Measurements from ENCODE around the gene MAFF.

The MAFF gene

DNA sequence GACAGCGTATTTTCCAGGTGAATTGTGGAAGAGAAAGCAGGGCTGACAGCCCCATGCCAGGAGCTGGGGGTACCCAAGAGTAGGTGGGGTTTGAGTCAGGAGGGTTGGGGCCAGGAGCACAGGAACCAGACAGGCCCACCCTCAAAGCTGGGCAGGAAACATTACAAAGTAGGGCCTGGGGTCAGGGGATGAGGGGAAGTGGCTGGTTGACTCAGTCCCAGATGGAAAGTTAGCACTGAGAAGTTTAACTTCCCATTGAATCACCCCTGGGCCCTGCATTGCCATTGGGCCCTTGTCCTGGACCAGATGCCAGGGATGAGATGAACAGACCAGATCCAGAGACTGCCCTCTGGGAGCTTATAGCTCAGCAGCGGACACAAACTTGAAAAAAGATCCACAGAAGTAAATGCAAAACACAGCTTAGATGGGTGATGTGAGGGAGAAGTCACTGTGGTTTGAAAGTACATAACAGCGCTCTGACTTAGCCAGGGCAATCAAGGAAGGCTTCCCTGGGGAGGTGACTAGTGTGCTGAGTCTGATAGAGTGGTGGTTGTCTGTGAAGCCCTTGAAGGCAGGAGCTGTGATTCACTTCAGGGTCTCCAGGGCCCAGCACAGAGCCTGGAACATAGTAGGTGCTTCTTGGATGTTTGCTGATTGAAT is 2.2 kb downstream of the MAFF start:
- DNase-seq (ENCODE audit: low spot score): no peak

DNA sequence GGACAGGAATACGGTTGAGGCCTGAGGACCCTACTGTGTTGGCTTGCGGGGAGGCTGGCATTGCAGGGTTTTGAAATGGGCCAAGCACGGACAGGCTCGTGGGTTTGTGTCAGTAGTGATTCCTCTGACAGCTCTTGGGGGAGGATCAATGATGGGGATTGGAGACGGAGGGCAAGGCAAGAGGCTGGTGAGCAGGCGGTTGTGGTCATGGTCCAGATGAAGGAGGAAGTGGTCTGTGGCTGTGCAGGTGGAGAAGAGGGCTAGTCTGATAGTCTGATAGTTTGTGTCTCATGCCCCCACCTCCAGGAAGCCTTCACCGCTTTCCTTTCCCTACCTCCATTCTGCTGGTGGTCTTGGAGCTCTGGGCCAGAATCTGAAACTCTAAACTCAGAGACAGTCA is 3.0 kb downstream of the MAFF start:
- DNase-seq (ENCODE audit: low spot score): no peak

DNA sequence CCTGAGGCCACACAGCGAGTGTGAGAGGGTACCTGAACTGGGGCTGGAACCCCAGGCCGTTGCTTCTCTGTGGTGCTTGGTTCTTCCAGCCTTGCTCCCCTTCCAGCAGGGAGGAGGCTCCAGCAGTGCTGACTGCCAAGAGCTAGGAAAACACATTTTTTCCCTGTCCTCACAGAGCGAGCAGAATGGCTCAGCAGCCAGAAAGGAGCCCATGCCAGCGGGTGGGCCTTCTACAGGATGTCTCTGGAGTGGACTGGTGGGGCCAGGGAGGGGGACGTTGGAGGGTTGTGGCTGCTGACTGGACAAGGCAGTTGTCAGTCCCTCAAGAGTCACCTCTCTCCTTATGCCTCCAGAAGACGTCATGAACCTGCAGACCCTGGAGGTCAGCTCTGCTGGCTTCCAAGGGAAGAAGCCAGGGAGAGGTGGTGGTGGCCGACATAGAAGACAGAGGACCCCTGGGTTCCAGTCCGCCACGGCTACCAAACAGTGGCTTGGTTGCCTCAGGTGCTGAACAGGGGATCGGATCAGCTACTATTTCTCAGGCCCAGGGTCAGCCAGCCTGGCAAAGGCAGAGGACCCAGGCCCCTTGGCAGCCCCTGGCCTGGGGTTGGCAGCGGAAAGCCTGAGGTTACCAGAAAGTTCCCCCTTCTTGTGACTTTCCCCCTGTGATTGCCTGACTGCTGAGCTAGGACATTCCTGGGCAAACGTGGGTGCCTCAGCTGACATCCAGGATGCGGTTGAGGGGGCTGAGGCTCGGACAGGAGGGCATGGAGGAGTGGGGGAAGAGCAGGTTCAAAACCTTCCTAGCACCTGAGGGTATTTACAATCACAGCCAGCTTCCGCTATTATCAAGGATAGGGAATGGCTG is 3.7 kb downstream of the MAFF start:
- no peak for DNase-seq (ENCODE audit: low spot score)

DNA sequence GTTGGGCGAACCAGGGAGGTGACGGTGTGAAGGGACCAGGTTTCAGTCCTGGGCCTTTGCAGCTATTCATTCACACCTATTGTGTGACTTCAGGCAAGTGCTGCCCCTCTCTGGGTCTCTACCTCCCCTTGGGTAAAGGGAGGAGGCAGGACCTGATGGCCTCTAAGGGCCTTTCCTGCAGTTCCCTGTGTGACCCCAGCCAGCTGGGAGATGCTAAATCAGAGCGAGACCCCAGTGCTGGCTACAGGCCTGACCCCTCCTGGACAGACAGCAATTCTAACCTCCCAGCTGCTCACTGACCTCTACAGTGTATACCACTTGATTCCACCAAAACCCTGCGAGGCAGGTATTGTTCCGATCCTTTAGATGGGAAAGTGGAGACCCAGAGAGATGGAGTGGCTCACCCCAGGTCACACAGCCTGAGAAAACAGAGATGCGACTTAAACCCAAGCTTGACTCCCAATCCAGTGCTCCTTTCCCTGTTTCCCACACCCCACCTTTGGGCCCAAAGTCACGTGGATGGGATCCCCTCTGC is 6.2 kb downstream of the MAFF start:
- no peak for DNase-seq (ENCODE audit: low spot score)

DNA sequence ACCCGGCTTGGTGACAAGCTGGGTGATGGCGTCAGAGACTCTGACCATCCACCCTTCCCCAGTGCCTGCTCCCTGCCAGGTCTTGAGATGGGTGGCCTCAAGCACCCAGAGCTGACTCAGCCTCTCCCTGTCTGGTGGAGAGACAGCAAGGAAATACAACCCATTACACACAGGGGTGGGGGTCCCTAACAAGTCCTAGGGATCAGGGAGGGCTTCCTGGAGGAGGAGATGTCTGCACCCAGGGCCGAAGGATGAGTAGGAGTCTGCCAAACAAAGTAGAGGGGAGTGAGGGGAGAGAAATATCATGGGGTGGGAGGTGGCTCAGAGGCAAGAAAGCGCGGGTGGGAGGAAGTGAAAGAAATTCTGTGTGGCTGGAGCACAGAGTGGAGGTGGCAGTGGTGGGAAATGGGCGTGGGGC is 6.8 kb downstream of the MAFF start:
- DNase-seq (ENCODE audit: low spot score): no peak

DNA sequence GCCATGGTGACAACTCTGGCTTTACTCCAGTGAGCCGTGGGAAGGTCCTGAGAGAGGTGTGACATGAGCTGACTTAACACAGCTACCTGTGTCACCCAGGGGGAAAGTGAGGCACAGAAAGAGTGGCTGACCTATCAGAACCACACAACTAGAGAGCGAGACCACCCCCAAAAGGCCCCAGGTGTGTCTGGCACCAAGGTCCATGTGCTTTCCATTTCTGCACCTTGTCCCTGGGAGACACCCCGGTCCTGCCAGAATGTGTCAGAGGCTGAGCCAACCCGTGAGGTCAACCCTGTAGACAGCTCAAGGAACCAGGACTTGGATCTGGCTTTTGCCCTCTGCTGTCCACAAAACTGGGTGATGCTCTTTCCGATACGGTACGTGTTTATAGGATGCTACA is 9.8 kb downstream of the MAFF start:
- no peak for DNase-seq (ENCODE audit: low spot score)

DNA sequence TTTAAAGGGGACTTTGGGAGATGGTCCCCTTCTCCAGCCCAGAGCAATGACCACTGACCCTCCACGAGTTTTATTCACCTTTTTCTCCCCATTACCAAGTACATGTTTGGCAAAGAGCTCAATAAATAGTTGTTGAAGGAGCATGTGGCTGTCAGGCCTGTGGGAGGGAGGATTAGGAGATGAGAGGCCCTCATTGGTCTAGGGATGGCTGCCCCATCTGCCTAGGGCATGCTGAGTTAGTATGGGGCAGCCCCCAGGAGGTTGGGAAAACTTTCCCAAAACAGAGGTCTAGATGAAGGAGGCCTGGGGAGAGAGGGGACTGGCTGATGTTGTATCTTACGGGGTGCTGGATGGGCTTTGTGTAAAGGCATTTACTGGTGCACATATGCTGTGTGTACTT is 10.6 kb downstream of the MAFF start:
- no peak for DNase-seq (ENCODE audit: low spot score)

DNA sequence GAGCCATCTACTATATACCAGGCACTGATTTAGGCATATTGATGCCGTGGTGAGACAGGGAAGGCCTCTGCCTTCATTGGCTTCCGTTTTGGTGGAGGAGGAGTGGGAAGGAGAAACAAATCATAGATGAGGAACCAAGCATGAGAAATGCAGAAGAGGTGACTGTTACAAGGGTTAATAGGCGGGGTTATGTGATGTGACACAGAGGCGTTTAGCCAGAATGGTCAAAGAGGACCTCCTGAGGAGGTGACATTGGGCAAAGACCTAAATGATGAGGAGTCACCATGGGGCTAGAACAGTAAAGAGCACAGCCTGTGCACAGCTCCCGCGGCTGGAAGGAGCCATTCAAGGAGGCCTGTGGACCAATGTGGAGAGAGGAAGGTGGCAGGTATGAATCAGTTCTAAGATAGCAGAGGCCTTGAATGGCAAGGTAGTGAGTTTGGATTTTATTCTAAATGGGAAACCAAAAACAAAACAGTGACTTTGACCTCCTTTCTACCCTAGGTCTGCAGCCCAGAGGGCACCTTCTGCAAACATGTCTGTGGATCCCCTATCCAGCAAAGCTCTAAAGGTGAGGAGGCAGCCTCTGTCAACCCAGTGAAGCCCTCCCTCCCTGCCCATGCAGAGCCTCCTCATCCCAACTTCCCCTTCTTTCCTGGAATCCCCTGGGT is 11.7 kb downstream of the MAFF start:
- no peak for DNase-seq (ENCODE audit: low spot score)

DNA sequence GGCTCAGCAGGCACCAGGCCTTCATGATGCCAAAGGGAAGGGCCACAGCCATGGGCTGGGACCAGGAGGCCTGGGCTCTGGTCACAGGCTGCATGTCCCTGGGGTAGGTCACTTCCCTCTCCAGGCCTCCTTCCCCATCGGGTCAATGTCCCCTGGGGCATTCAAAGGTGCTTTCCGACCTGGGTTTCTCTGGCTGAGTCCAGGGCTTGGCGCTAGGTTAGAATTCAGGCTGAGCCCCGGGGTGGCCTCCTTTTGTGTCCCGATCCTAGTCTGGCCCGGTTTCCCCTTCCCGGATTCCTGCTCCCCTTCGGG is 12.2 kb downstream of the MAFF start:
- DNase-seq (ENCODE audit: low spot score): no peak

DNA sequence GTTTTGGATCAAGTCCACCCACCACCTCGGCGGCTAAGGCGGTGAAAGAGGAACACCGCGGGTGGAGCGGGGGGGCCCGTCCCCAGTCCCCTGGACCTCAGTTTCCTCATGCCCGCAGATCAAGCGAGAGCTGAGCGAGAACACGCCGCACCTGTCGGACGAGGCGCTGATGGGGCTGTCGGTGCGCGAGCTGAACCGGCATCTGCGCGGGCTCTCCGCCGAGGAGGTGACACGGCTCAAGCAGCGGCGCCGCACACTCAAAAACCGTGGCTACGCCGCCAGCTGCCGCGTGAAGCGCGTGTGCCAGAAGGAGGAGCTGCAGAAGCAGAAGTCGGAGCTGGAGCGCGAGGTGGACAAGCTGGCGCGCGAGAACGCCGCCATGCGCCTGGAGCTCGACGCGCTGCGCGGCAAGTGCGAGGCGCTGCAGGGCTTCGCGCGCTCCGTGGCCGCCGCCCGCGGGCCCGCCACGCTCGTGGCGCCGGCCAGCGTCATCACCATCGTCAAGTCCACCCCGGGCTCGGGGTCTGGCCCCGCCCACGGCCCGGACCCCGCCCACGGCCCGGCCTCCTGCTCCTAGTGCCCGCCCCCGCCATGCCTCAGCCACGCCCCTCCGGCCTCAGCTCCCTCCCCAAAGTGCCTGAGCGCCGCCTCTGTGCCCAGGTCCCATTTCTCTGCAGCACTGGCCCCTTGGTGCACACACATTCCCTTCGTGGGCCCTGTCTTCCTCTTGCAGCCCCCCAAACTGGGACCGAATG is 12.7 kb downstream of the MAFF start:
- no peak for DNase-seq (ENCODE audit: low spot score)

DNA sequence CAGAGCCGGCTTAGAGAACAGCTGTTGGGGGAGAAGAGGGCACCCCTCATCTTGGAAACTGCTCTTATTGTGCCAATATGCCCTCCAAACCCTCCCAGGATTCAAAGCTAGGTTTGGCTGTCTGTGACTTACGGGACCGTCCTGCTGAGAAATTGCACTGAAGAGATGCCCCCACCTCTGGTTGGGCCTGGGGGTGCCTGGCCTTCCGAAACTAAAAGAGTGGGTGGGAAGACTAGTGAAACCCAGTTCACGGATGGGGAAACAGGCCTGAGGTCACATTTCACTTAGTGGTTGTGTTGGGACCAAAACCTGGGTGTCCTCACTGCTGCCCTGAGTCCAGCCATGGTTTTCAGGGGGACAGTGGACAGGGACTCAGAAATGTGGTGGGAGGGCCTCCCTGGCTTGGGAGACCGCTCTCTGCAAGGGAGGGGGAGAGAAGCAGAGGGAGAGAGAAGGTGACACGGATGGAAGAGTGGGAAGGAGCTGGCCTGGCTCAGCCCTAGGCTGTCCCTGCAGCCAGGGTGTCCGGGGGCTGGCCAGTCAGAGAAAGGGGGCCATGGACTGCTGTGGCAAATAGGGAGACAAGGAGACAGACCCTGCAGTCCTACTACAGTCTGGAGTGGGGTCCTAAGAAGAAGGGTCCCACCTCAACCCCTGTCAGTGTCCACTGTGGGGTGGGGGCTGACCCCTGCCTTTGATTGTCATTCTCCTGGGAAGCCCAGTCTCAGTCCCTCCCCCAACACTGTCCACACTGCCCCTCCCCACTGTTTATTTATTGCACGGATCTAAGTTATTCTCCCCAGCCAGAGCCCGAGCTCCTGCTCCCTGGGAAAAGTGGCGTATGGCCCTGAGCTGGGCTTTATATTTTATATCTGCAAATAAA is 13.6 kb downstream of the MAFF start:
- DNase-seq (ENCODE audit: low spot score): no peak

DNA sequence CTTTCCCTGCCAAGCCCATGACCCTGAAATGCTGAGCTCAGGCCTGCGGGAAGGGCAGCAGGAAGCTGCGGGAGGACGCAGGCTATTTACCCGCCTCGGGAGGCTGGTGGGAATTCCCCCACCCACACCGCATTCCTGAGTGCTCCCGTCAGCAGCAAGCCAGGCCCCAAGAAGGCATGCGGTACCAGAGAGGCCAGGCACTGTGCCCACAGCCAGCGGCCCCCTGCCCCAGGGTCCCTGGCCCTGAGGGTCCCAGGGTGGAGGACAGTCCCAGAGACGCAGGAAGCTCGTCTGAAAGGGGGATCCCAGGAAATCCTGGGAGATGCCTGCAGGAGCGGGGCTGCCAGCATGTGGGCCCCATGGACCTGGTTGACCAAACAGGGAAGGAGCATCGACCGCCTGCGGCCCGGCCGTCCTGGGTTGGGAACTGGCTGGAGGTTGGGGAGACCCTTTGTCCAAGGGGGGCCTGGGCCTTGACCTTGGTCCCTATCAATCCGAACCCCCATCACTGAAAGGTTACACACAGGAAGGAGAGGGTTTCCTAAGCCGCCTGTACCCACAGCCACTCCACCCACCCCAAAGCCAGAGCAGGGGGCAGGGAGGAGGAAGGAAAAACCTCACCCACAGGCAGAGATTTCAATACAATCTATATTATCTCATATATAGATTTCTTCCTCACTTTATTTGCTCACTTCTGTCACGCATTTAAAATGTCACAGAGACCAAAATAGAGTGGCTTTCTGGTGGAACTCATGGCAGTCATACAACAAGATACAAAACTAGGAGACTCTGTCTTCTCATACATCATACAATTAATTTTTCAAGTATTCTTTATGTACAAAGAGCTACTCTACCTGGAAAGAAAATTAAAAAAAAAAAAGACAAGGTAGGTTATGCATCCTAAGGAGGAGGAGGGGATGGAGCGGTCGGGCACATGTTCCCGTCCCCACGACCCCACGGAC is 17.1 kb downstream of the MAFF start:
- no peak for DNase-seq (ENCODE audit: low spot score)

DNA sequence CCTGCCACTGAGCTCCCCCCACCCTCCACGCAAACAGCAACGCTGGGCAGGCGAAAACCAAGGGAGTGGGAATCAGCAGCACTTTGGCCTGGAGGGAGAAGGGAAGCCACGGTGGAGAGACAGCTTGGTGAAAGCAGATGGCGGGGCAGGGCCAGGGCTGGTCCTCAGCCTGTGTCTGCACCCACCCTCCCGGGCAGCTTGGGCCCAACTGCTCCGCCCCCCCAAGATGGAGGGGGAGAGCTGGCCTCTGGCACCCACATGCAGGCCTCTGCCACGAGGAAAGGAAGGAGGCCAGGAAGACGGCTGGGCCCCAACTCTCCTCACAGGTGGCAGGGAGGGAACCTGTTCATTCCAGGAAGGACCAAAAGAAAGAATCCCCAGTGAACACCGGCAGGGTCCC is 17.8 kb downstream of the MAFF start:
- no peak for DNase-seq (ENCODE audit: low spot score)

DNA sequence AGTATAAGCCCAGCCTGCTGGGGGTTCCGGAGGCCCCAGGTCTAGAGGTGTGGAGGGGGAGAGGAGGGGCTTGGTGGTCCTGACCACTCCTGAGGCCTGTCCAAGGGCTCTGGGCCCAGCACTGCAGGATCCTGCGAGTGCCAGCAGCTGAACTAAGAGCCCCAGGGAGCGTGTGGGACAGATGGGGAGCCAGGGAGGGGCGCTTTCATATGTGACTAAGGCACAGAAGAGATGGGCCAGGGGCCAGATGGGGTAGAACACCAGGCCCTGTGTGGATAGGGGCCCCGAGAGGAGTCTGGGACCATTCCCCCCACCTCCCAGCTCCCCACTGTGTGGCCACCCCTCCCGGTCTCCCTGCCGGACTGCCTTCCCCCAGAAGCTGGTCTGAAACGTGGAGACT is 18.4 kb downstream of the MAFF start:
- no peak for DNase-seq (ENCODE audit: low spot score)

DNA sequence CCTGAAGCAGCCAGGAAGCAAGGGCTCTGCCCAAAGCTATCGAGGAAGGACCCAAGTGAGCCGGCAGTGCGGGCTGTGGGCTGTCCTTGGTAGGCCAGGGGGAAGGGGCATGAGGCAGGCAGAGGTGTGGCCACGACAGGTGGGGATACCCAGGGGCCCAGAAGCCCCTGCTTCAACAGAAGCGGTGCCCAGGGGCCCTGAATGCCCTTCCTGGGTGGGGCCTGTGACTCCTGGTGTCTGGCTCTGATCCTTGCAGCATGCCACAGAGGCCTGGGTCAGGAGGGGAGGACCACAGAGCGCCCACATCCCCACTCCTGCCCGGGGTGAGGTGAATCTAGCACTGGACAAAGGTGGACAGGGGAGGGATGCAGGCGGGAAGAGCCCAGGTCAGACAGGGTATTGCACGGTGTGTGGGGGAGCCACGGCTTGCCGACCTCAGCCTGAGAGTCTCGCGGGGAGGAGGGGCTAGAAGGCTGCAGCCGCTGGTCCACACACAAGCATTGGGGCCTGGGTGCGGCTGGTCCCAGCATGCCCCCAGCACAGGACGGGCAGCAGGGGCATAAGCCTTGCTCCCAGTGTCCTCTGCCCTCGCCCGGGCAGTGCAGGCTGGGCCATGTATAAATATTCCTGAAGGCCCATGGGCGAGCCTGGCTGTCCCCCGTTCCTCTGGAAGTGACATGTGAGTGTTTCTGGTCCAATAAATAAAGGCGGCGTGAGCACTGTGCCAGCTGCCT is 19.0 kb downstream of the MAFF start:
- DNase-seq (ENCODE audit: low spot score): no peak

DNA sequence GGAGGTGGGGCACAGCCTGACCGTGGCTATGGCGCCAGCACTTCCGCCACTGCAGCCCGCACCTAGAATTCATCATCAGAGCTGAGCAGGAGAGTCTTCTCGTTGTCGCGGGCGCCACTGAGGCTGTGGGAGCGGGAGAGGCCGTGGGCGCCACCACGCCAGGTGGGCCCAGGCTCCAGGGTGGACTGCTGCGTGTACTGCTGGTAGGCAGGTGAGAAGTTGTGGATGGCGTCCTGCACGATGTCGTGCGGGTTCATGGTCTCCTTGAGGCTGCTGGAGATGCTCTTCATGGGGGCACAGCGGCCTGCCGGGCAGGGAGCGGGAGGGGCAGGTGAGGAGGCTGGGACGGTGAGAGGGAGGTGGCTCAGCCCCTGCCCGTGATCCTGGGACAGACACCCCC is 19.6 kb downstream of the MAFF start:
- DNase-seq (ENCODE audit: low spot score): no peak

DNA sequence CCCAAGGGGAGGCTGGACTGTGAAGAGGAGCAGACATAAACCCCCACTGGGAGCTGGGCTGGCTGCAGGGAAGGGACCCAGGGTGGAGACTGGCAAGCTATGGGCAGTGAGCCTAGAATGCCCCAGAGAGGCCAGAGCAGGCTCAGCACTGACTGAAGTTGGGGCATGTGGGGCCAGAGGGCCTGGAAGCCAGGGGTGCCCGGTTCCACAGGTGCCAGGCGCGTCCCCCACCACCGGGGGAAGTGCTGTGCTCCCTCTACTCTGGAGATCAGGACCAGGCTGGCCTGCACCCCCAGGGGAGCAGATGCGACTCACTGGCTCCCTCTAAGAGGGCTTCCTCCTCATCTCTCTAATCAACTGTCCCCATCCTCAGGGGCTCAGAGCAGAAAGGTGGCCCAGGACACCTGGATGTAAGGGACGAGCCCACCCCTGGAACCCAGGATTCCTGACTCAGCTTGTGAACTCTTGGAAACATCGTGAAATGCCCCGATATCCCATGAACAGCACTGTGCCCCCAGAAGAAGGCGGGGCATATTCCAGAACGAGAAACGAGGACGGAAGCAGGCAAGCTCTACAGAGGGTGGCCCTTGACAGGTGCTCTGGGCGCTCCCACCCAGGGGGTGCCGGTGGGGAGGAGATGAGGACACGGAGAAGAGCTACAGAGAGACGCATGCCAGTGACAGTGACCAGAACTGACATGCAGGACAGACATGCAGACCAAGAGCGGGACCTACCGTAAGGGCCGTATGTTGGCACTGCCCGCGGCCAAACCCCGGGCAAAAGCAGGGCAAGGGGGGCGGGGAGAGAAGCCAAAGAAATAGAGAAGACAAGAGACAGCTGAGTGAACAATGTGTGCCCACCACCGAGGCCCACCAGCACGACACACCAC is 20.4 kb downstream of the MAFF start:
- DNase-seq (ENCODE audit: low spot score): no peak

DNA sequence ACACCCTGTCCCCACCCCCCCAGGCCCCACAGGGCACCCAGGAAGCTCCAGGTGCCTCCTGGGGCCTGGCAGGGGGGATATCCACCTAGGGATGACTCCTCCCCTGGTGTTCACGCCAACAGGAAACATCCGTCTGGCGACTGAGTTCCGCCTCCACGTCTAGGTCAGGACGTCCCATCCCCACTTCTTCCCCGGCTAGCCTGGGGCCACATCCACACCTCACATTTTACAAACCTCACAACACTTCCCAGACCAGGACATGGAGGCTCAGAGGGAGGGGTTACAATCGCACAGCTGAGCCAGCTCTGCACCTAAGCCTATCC is 21.0 kb downstream of the MAFF start:
- no peak for DNase-seq (ENCODE audit: low spot score)

Data from putamen (tissue), 1 donor.